Spinal cord (tissue), 10 donors: ENCODE data around the gene PPFIBP2. TPM values are rescaled to one million over a fixed set of nuclear protein-coding genes. Genes with fewer than 3 reads are reported as not detected.

Experiments used
- DNase-seq, 6 donors: peaks; one replicate each; pipeline versions ENCODE4 v3.0.0 to v3.0.0-alpha.2; 2013 to 2015; ENCODE audit warnings: low spot score in 6 of 6, low read depth in 4 of 6
- H3K27ac ChIP-seq: one replicate; pipeline ENCODE4 v1.5.1; 2013; ENCODE audit warnings: low read depth, low read length, control low read depth
- H3K27me3 ChIP-seq: one replicate; pipeline ENCODE4 v1.6.1; 2013; ENCODE audit warnings: low read length; ENCODE audit not compliant: control insufficient read depth, insufficient read depth
- H3K36me3 ChIP-seq: one replicate; pipeline ENCODE4 v1.6.1; 2013; ENCODE audit warnings: low read length; ENCODE audit not compliant: control insufficient read depth, insufficient read depth
- H3K4me1 ChIP-seq: one replicate; pipeline ENCODE4 v1.6.1; 2013; ENCODE audit warnings: low read length; ENCODE audit not compliant: control insufficient read depth, insufficient read depth
- H3K4me3 ChIP-seq: one replicate; pipeline ENCODE4 v1.5.1; 2013; ENCODE audit warnings: low read depth, low read length, control low read depth
- H3K9me3 ChIP-seq: one replicate; pipeline ENCODE4 v1.6.1; 2013; ENCODE audit warnings: low read length; ENCODE audit not compliant: control insufficient read depth, insufficient read depth
- WGBS: methylation state at CpG from one replicate; pipeline ENCODE4 v1.1.5; 2013; ENCODE audit warnings: missing lambda C conversion rate; ENCODE audit not compliant: insufficient coverage; 5-methylcytosine and 5-hydroxymethylcytosine counted together
- long read RNA-seq, 4 donors: transcript quantifications; one replicate each; lab custom pipeline, GENCODE V29; 2026
- polyA plus RNA-seq, 2 donors: library from polyadenylated mRNA; unstranded; fragments of 120-200 nt; gene quantifications; one replicate each; pipeline ENCODE4 v1.2.1, GENCODE V29; 2013; ENCODE audit not compliant: insufficient read length in 2 of 2
- total RNA-seq, 2 donors: library from RNA; depleted of rRNA in 1 of 2; stranded (reverse); fragments of 120-200 nt in 1 of 2; fragments of >200 nt in 1 of 2; gene quantifications; one replicate each; pipeline versions ENCODE4 v1.2.3 to v1.2.4, GENCODE V29; 2013 to 2014
- donor health status: healthy.

PPFIBP2 gene
- total RNA-seq (10 to 100 TPM; 22.0 to 23.8 TPM), polyA plus RNA-seq (10 to 100 TPM; 14.3 to 16.2 TPM)
- long read RNA-seq, donor 1, result 0 reads
- long read RNA-seq, donor 2, partial matches to known transcripts, result 0 of 1 reads
- long read RNA-seq, donor 2, other reads (novel, unspliced or antisense), result 0 of 1 reads
- long read RNA-seq, donor 3, result 0 reads
- long read RNA-seq, donor 4, partial matches to known transcripts, result 0 of 1 reads
- long read RNA-seq, donor 4, other reads (novel, unspliced or antisense), result 0 of 1 reads

DNA sequence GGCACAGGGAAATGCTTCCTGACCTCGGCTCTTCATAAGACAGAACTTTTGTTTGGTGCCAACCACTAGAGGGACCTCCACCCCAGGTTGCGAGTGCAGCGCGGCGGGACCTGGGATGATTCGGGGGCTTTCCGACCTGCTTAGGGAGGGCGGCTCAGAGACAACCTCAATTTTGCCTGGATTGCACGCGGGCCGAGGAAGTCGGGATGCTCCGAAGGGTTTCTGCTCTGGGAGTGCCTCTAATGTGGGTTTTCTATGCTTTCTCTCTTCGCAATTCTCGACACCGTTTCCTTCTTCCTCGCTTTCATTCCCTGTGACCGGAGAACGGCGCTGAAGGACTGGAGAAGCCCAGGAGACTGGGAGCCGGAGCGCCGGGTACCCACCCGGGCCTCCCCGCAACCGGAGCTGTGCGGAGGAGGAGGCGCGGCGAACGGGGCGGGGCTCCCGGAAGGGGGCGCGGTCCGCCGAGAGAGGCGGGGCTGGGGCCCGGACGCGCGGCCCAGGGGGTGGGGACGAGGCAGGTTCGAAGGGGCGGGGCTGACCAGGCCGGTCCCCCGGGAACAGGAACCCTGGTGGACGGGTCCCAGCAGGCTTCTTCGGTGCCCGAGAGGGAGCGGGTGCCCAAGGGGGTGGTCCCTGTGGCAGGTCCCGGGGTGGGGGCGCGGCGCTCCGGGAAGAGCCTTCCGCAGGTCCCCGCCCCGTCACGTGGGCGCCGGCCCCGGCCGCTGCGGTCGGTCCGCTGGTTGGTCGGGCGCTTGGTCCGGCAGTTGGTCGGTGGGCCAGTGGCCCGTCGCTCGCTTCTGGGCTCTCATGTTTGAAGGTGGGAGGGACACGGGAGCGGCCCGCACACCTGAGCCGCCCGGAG, at the start of gene PPFIBP2:
Gene PPFIBP2, plus strand, starts transcription at position 766 of the 865 bp plus-strand sequence. CDS start 35,477 bp downstream, outside the sequence.
- Histone ChIP-seq H3K9me3 (no peaks in the 10 kb centered on the region), H3K36me3 (no peaks in the 10 kb centered on the region), H3K4me1 (peaks cover 24% of the 10 kb centered on the region), H3K4me3 (peak within 1 kb of the TSS; percentile 78), H3K27me3 (peaks cover 10% of the 10 kb centered on the region), H3K27ac (peak within 1 kb of the TSS; percentile 86)
- DNase-seq, result peak; percentile 38 to 91 (median 57)
- WGBS, result under 1% methylated on average over 79 of the region's 79 CpGs

DNA sequence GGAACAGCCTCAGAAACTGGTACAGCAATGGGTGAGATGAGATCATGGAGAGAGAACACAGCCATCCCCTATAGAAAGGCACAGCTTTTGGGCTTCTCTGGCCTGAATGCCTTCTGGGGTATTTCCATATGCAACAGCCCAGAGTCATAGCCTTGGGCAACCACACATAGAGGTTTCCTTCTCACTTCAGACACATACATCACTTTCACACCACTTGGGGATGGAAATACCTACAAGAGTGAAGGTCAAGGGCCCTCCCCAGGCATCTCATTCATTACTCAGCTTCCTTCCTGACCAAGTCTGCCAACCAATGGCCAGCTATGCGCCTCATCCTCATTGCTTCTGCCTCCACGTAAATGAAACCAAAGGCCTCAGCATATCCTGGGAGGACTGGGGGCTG, 46.1 kb upstream of the PPFIBP2 start:
- H3K27me3 ChIP-seq, result no peaks in the 10 kb centered on the region
- no peaks in the 10 kb centered on the region for H3K4me1 ChIP-seq
- H3K27ac ChIP-seq, result no peak overlapping the region
- no peak overlapping the region for H3K4me3 ChIP-seq
- 91% methylated on average over 2 of the region's 2 CpGs for WGBS
- no peak for DNase-seq
- no peaks in the 10 kb centered on the region for H3K9me3 ChIP-seq
- H3K36me3 ChIP-seq, result peaks cover 3% of the 10 kb centered on the region

DNA sequence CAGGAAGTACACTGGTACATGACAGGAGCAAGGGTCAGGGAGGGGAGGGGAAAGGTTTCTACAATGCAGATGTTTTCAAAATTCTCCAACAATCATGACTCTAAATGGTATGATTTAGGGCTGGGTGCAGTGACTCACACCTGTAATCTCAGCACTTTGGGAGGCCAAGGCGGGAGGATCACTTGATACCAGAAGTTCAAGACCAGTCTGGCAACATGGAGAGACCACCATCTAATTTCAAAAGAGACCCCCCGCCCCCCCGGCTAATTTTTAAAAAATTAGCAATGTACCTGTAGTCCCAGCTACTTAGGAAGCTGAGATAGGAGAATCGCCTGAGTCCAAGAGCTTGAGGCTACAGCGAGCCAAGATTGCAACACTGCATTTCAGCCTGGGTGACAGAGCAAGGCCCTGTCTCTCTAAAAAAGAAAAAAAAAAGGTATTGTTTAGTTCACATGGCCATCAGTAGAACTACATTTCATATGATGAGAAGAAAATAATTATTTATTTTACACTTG, 44.4 kb upstream of the PPFIBP2 start:
- Histone ChIP-seq H3K9me3 (no peaks in the 10 kb centered on the region), H3K27ac (no peak overlapping the region), H3K4me3 (no peak overlapping the region), H3K4me1 (no peaks in the 10 kb centered on the region), H3K27me3 (no peaks in the 10 kb centered on the region), H3K36me3 (peaks cover 3% of the 10 kb centered on the region)
- WGBS, result 98% methylated on average over 5 of the region's 5 CpGs
- DNase-seq, result no peak

DNA sequence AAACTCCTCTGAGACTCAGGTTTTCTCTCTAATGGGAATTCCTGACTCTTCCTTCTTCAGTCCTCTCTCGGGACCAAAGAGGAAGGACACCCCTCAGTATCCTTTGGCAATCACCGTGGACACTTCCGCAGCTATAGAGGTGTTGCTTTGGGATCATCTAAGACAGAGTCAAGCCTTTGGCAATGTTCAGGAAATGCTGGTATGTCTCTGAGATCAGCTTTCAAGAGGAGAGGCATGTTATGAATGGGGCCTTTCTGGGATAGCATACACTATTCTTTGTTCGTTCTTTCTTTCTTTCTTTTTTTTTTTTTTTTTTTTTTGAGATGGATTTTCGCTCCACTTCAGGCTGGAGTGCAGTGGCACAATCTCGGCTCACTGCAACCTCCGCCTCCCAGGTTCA, 42.7 kb upstream of the PPFIBP2 start:
- Histone ChIP-seq H3K4me3 (no peak overlapping the region), H3K36me3 (peaks cover 3% of the 10 kb centered on the region), H3K27me3 (no peaks in the 10 kb centered on the region), H3K9me3 (no peaks in the 10 kb centered on the region), H3K4me1 (no peaks in the 10 kb centered on the region), H3K27ac (no peak overlapping the region)
- no peak for DNase-seq
- no CpG with 5 or more reads among the region's 7 CpGs for WGBS

DNA sequence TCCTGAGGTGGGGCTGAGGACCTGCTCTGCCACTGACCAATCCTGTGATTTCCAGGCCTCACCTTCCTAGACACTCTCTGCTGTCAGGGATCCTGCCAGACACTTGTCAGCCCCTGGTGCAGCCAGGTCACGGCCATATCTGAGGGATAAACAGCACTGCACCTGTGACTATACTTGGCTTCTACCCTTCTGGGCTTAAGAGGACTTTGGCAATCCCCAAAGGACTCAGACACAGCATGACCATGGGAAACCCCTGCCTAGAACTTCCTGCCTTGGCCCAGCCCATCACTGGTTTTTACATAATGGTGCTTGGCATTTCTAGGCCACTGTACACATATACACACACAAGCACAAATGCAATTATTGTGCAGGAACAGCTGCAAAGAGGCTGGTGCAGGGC, 40.1 kb upstream of the PPFIBP2 start:
- no peak overlapping the region for H3K4me3 ChIP-seq
- 40% methylated on average over 1 of the region's 1 CpG for WGBS
- no peak overlapping the region for H3K27ac ChIP-seq
- DNase-seq, result no peak
- no peaks in the 10 kb centered on the region for H3K27me3 ChIP-seq
- H3K4me1 ChIP-seq, result no peaks in the 10 kb centered on the region
- no peaks in the 10 kb centered on the region for H3K9me3 ChIP-seq
- H3K36me3 ChIP-seq, result peaks cover 3% of the 10 kb centered on the region

DNA sequence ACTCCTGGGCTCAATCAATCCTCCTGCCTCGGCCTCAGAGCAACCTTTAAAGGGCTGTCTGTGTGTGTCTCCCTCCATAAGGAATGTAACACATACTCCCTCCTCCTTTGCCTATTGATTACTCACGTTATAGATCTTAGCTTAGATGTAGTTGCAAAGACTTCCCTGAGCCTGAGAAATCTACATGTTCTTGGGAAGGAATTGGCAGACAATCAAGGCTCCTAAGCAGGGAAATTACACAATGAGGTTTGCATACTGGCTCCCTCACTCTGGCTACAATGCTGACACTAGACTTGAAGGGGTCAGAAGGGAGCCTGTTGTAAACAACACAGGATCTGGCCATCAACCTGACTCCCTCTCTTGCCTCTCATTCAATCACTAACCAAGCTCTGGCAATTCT, 33.7 kb upstream of the PPFIBP2 start:
- no peaks in the 10 kb centered on the region for H3K9me3 ChIP-seq
- DNase-seq, result peak in 2 of 6 donors; percentile 34 to 37
- WGBS, result no CpG with 5 or more reads among the region's 2 CpGs
- H3K4me3 ChIP-seq, result no peak overlapping the region
- no peaks in the 10 kb centered on the region for H3K27me3 ChIP-seq
- no peaks in the 10 kb centered on the region for H3K36me3 ChIP-seq
- no peak overlapping the region for H3K27ac ChIP-seq
- no peaks in the 10 kb centered on the region for H3K4me1 ChIP-seq

DNA sequence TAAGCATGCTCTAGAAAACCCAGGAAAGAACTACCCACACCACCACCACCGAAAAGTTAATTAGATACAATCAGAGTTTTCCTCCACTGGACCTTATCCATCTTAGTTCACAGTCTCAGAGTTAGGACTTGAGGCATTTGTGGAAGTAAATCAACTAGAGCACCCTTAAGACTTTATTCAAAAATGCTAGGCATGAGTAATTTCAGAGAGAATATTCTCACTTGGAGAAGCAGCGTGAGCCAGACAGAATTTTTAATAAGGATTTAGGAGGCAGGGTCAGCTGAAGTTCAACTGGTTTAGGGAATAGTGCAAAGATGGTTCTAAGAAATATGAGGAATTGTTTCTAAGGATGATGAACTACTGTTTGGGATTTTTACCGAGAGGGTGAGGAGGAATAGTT, 29.7 kb upstream of the PPFIBP2 start:
- no peaks in the 10 kb centered on the region for H3K36me3 ChIP-seq
- no peak overlapping the region for H3K27ac ChIP-seq
- H3K9me3 ChIP-seq, result no peaks in the 10 kb centered on the region
- no peak for DNase-seq
- 88% methylated on average over 2 of the region's 3 CpGs for WGBS
- no peak overlapping the region for H3K4me3 ChIP-seq
- H3K27me3 ChIP-seq, result no peaks in the 10 kb centered on the region
- H3K4me1 ChIP-seq, result peaks cover 5% of the 10 kb centered on the region

DNA sequence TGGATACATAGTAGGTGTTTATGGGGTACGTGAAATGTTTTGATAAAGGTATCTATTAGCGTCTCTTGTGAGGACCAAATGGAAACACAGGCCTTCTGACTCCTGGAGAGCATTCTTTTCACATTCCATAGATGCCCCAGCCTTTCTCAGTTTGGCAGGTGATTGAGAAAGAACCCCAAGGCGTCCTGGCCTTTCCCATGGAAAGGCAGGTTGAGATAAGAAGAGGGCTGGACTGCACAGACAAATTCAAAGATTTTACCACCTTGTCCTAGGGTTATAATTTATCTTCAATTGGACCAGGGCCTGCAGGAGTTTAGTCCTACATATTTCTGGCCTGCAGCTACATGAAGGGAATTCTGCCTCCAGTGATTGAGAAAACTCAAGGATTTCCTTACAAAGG, 29.2 kb upstream of the PPFIBP2 start:
- WGBS, result 80% methylated on average over 2 of the region's 3 CpGs
- Histone ChIP-seq H3K4me1 (peaks cover 5% of the 10 kb centered on the region), H3K27me3 (no peaks in the 10 kb centered on the region), H3K9me3 (no peaks in the 10 kb centered on the region), H3K4me3 (no peak overlapping the region), H3K27ac (no peak overlapping the region), H3K36me3 (no peaks in the 10 kb centered on the region)
- DNase-seq, result no peak

DNA sequence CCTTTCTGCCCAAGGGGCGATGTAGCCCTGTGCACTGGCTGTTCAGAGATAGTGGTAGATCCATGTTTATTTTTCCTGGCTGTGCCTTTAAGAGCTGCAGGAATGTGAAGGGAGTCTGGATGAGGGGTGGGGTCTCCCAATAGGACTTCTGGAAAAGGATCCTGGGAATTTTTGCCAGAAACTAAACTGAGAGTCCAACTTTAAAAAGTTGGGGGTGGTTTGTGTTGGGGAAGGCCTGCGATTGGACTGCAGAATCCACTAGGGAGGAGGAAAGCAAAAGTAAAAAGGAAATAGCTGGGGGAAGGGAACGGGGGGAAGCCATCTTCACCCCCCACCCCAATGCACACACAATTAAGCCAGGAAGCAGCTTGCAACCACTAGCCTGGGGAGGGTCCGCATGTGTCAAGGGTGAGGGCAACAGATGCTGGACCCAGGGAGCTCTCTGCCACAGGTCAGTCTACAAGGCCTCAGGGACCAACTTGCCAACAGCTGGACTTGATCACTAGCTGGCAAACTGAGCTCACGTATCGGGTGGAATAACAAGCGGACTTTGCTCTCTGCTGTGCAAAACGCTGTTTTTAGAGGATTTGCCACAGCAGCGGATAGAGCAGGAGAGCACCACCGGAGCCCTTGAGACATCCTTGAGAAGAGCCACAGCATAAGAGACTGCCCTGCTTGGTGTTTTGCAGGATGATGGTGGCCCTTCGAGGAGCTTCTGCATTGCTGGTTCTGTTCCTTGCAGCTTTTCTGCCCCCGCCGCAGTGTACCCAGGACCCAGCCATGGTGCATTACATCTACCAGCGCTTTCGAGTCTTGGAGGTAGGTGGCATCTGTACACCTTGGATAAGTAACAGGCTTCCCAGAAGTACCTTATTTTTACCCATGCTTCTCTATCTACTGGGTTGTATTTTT, 28.4 kb upstream of the PPFIBP2 start, which contains the start of gene OLFML1:
Gene OLFML1, plus strand, starts transcription at position 321 of the 912 bp plus-strand sequence. Its CDS starts 370 bp downstream, at position 691.
- 87% methylated on average over 12 of the region's 15 CpGs for WGBS
- Histone ChIP-seq H3K4me3 (peak within 1 kb of the TSS; percentile 30), H3K4me1 (peaks cover 5% of the 10 kb centered on the region), H3K27ac (peak within 1 kb of the TSS; percentile 48), H3K9me3 (no peaks in the 10 kb centered on the region), H3K27me3 (no peaks in the 10 kb centered on the region), H3K36me3 (no peaks in the 10 kb centered on the region)
- DNase-seq, result peak in 1 of 6 donors; percentile 59
